ELF-1 (cell line): ENCODE data around the gene EPHA2.
A peak's percentile ranks its signal among the peaks of the same experiment; 100 is the strongest.

Experiments
- DNase-seq: peaks from one replicate; pipeline ENCODE4 v3.0.0-alpha.2; 2016; ENCODE audit warnings: low read depth, low spot score

EPHA2 gene

DNA sequence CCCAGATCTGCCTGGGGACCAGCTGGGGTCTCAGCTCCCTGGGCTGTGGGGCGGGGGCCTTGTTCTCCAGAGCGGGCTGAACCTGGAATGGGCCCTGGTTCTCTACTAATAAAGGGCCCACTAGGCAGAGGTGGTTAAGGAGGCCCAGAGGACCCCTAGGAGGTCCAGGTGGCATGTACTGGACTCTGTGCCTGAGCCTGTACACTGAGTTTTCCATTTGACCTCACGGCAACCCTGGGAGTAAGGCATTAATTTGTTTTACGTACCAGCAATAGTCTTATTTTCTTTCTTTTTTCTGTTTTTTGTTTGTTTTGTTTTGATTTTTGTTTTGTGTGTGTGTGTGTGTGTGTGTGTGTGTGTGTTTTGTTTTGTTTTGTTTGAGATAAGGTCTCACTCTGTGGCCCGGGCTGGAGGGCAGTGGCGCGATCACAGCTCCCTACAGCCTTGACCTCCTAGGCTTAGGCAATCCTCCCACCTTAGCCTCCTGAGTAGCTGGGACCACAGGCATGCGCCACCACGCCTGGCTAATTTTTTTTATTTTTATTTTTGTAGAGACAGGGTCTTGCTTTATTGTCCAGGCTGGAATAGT, 62.9 kb downstream of the EPHA2 start:
- no peak for DNase-seq

DNA sequence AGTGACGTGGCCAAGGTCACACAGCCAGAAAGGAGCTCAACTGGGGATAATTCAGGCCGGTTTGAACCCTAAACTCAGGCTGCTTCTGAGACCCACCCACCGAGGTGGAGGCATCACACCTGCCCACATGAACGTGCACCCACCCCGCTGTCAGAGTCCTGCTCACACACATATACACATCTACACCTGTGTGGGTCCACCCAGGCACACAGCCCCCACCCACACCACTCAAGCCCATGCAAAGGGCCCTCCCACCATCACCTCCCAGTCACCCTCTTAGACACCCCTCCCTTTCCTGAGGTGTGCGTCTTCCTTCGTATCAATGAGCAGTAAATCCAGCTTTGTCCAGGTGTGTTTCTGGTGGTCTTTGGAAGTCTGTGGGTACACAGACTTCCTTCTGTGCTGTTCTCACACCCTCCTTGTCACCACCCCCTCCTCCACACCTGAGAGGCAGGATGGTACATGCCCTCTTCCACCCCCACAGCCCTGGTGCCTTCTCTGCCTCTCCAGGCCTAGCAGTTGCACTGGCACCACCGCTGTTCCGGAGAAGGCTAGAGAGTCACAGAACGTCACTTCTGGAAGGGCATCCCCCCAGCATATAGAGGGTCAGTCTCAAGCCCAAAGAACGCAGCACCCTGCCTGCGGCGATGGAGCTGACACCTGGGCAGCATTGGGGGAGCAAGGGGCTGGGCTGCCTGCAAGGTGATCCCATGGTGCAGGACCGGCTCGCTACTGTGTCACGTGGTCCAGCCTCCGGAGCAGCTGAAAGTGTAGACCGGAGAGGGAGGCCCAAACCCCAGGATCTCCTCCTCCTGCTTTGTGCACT, 63.6 kb downstream of the EPHA2 start:
- DNase-seq = no peak

DNA sequence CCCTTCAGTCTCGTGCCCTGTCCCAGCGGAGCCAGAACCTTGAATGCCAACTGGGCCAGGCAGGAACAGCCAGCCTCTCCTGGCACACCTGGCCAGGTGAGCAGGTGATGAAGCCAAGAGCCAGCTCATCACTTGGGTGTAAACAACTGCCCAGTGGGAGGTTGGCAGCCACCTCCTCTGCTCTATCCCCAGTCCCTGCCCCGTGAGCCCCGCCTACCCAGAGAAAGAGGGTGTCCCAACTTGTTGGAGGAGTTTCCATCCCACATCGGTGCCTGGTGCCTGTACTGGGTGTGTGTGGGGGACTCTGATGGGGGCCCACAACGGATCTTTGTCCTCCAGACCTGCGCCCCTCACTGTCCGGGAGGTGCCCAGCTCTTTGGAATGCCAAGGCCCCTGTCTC, 64.6 kb downstream of the EPHA2 start:
- DNase-seq = no peak

DNA sequence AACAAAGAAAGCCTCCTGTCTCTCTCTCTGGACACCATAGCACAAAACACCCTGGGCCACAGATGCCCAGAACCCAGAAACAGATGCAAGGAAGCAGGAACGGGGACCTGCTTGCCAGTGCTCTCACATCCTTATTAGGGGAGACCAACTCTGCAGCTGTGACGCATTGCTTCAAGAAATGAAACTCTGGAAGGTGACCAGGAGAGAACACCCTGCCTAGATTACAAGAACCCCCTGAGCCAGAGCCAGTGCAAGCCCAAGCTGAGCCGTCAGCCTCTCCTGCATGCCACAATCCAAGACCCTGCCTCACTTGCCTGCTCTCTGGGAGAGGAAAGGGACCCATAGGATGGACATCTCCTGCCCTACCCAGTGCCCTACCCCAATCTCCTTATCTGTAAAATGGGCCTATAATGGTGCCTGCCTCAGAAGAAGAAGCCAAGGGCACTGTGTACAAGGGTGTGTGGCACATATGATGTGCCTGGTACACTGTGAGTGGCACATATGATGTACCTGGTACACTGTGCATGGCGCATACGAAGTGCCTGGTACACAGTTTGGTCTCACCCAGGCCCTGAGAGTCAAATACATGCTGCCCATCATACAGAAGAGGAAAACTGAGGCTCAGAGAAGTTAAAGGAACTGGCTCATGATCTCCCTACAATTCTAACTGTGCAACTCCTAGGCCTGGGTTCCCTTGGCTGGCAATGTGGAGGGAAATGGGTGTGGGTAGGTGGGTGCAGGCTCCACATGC, 65.6 kb downstream of the EPHA2 start:
- no peak for DNase-seq

DNA sequence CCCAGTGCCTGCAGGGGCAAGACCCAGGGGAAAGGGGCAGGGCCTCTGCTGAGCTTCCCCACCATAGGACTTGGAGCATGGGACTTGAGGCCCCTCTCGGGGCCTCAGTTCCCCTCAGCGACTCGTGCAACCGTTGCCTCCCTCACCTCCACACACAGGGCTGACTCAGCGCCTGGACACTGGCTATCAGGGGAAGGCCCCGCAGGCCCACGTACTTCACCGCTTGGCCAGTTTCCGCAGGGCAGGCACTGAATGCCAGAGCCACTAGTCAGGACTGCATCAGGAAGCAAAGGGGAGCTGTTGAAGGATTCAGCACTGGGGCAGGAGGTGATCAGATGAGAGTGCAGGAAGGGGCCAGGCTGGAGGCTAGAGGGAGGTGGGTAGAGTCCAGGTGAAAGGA, 66.9 kb downstream of the EPHA2 start:
- DNase-seq = peak; percentile 59

DNA sequence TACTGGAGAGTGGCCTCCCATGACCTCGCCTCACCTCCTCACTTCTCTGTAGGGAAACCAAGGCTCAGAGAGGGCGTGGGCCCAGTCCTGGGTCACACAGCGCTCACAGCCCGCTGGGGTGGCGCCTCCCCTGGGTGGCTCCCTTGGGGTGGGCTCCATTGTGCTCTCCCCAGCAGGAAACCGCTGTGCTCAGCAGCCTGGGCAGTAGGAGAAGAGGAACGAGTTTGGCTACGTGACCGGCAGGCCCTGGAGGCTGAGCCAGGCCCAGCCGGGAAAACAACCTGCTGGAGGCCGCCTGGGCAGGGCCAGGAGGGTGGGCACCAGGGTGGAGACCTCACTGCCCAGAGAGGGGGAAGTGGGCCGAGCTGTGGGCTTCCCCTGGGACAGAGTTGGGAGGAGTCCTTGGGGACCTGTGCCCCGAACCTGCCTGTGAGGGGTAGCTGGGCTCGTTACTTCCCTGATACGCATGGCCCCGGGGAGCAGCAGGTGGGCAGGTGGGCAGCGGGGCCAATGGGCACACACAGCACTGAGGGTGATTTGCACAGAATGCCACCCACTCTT, 67.4 kb downstream of the EPHA2 start:
- DNase-seq = no peak

DNA sequence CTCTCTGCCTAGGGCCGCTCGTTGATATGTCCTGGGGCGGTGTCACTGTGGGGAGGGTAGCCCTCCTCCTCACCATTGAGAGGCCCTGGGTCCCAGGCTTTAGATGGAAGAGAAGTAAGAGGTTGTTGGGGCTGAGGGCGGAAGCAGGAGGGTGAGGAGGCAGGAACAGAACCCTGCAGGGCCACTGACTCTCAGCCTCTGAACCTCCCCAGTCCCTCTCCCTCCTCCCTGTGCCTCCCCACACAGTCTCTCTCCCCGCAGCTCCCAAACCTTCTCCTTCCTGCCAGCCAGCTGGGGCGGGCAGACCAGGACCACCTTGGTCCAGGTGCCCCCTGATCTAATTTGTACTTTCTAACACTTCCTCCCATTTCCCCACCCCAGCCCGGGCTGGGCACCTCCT, 68.1 kb downstream of the EPHA2 start:
- DNase-seq = no peak

DNA sequence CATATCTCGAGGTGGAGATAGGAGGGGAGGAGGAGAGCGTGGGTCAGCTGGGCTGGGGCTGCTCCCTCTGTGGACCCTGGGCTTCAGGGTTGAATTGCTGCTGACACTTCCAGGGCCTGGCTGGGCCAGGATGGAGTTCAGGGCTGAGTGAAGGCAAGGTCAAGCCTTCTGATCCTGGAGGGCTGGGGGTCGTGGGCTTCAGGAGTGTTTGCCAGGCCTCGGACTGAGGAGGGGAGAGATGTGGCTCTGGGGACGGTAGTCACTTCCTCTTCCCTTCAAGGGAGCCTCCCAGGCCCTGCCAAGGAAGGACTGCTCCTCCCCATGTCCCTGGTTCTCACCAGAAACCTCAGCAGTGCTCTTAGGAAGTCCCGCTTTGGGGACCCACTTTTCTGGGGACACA, 70.3 kb downstream of the EPHA2 start:
- no peak for DNase-seq

DNA sequence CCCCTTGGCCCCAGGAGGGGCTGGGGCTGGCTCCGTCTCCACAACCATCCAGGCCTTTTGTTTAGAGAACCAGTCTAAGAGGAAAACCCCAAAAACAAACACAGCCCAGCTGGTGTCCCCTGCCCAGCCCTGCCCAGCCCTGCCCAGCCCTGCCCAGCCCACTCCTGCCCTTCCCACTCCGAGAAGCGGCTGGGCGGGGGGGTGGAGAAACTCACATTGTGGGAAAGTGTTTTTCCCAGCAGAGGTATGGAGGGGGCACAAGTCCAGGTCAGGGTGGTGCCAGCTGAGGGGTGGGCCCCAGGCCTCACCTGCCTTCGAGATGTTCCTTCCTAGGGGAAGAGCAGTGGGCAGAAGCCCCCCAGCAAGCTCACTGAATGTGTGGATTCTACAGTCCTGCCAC, 72.4 kb downstream of the EPHA2 start:
- DNase-seq = no peak

DNA sequence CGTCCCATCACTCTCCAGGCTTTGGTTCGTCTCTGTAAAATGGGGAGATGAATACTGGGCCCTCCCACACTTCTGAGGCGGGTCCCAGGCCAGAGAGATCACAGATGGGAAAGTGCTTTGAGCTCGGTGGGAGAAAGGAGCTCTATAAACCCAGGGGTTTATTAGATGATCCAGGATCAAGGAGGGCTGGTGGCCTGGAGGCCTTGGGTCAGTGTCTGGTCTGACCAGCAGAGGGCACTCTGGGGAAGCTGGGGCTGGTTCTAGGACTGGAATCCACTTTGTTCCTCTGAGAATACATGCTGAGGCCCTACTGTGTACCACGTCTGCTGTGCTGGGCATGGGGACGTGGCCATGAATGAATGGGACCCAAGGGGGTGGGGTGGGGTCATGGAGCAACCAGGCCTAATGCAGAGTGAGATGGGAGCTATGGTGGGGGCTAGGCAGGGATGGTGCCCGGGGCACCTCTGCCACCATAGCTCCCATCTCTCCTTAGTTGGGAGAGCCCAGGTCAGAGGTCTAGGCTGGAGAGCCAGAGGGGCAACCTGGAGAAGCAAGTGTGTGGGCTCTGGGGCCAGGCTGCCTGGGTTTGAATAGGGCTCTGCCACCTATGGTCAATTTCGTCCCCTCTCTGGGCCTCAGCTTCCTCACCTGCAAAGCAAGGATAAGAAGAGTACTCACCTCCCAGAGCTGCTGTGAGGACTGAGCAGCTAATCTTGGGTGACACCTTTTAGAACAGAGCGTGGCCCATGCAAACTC, 73.4 kb downstream of the EPHA2 start:
- peak; percentile 89 for DNase-seq

DNA sequence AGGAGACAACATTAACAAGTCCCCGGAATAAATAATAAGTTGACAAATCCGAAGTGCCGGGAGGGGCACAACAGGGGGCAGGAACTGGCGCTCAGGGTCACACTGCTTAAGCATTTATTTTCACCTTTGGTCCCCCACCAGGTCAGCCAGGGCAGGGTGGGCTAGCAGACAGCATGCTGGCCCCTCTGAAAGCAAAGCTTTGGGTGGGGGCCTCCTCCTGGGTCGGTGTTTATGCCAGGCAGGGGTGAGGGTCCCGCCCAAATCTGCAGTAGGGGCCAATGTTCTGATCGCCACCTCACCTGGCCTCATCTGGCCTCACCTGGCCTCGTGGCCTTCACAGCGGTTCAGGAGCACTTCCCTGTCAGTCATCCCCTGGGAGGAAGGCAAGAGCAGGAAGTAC, 74.2 kb downstream of the EPHA2 start:
- no peak for DNase-seq

DNA sequence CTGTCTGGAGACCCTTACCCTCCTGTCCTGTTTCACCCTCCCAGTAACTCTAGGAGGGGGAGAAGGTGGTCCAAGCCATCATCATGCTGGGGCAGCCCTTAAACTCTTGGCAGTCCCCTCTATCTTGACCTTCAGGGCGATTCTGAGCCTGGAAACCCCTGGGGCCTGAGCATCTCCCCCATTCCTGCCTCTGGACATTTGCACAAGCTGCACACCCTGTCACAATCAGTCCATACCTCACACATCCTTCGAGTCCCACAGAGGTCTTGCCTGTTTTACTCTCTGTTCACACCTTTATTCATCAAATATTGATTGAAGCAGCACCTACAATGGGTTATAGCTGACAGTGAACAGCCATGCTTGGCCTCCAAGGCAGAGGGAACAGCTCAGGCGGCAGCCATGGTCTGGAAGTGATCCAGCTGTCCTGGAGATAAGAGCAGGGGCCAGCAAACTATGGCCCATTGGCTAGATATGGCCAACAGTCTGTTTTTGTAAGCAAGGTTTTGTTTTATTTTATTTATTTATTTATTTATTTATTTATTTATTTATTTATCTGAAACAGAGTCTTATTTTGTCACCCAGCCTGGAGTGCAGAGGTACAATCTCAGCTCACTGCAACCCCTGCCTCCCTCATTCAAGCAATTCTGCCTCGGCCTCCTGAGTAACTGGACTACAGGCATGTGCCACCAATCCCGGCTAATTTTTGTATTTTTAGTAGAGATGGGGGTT, 75.3 kb downstream of the EPHA2 start:
- DNase-seq = no peak

DNA sequence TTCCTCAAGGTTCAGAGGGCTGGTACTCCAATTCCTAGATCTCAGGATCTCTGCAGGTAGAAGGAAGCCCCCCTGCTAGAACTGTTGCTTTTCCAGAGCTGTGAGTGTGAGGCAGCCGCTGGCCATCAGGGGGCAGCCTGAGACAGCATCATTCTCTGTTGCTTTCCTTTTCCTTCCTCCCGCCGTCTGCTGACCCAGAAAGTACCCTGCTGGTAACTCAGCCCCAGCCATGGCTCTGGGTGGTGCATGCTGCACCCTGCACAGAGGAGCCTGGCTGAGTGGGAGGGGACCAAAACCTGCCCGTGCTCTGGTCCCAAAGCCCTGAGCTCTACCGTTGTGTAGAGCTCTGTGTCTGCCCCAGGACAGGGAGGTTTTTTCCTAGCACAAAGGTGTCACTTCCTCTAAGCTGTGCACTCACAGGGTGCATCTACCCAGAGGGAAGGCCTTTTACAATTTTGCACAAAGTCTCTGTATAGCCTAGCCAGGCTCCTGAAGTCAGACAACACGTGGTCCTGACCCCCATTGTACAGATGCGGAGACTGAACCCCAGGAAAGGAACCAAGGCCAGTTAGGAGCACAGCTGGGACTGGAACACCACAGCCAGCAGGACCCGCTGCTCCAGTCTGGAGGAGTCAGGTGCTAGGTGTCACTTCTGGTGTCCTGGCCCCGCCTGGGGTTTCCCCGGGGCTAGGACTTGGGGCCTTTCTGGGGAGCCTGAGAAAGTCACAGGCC, 76.8 kb downstream of the EPHA2 start:
- peak; percentile 93 for DNase-seq

DNA sequence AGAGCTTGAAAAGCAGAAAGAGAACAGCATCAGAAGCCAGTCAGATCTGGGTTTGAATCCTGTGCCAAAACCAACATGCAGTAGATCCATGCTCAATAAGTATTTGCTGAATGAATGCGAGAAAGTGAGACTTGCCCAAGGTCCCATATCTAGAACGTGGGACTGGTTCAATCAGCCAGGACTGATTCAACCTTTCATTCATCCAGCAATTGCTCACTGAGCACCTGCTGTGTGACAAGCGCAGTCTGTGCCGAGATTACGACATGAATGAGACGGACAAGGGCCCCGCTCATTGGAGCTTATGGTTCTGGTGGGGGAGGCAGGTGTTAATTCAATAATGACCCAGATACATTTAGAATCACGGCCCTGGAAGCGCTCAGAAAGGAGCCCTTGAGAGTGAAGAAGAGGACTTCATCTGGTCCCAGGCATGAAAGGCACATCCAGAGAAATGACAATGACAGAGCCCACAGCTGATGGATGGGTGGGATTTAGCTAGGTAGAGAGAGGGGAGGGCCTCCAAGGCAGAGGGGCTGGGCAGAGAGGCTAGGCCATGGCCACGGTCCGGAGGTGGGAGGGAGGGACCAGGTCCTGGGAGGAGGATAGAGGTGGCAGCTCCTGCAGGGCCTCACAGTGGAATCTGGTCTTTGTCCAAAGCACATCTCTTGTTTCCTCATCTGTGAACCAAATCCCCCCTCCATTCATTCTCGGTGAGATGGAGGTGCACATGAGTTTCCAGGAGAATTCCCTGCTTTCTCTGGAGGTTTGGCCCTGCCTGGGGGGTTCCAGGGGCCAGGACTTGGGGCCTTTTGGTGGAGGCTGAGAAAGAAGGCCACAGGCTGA, 78.2 kb downstream of the EPHA2 start:
- DNase-seq = no peak

DNA sequence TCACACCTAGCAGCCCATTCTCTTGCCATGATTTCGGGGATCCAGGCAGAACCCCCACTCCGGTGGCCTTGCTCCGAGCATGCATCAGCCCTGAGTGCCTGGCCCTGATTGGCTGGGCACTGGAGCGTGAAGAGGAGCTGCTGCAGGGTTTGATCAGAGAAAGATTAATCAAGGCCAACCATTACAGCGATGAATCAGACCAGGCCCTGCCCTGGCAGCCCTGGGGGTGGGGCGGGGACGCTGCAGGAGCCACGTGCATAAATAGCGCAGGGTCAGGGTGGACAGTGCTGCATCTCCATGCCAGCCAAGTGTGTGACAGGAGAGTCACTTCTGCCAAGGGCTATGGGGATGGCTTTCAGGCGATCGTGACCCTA, 79.0 kb downstream of the EPHA2 start:
- no peak for DNase-seq

DNA sequence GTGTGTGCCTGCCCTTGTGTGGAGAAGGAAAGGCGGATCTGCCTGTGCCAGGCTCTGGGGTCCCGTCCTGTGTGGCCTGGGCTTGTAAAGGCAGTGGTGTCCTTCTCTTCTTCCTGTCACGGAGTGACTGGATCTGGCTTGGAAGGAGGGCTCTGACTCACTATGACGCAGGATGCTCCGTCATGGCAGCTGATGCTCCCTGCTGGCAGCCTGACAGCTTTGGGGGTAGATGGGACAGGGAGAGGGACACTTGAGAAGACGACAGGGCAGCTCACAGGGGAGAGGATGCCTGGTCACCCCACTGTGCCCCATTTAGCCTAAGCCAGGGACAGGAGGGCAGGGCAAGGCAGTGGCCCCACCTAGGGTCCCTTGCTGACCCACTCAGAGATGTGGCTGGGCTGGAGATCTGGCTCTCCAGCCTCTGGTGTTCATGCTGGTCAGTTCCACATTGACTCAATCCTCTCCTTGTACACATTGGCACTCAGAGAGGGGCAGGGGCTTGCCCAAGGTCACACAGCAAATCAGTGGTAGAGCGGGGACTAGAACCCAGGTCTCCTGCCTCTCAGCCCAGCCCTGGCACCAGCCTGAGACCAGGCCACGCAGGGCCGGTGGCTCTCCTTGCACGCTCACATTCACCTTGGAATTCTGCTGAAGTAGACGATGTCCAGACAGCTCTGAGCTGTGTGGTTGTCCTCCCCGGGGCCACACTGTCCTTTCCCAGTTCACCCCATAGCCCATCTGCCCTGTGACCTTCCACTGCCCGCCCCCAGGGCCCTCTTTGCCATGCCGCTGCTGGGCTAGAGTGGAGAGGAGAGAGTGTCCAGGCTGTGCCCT, 79.6 kb downstream of the EPHA2 start:
- peak; percentile 32 for DNase-seq

DNA sequence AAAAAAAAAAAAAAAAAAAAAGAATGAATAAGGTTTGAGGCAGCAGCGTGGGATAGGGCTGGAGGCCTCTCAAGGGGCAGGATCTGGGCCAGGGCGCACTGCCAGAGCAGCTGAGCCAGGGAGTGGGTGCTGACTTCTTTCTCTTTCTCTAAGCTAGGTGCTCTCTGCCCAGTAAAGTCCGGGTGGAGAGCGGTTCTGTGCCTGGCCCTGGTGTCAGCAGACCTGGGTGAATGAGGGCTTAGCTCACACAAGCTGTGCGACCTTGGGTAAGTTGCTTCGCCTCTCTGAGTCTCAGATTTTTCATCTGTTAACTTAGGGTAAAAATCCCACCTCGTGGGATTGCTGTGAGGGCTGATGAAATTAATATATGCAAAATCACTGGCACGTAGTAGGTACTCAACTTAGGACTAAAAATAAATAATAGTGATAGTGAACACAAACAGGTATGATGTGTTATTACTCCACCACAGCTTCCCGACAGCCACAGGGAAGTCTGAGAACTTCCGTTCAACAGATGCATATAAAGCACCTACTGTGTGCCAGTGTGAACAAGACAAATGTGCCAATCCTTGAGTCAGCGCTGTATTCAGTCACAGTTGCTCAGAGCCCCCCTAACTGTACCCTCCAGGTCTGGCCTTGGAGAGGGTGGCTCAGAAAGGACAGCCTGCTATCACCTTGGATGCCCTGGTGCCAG, 80.4 kb downstream of the EPHA2 start:
- no peak for DNase-seq
